Hypothalamus (tissue), 51 donors: ENCODE data around the gene TSPAN18.

Source experiments
- DNase-seq, 51 donors: peaks; one replicate each; lab custom pipeline; 2025; lab: John Stamatoyannopoulos, UW

TSPAN18 gene

GRCh38 chr11:44726283-44727113 is at the start of gene TSPAN18:
TSS of gene TSPAN18 (plus strand) at chr11:44726962. CDS start at chr11:44906417, 179,455 bp downstream.
- peak in 4 of 51 donors; percentile 4 to 17 (median 13) for DNase-seq

GRCh38 chr11:44680982-44681597 is 45.7 kb upstream of the TSPAN18 start:
- DNase-seq = no peak

- DNase-seq = no peak
Observed at GRCh38 chr11:44681698-44682097, 45.1 kb upstream of the TSPAN18 start.

- DNase-seq = no peak
Observed at GRCh38 chr11:44684859-44685281, 41.9 kb upstream of the TSPAN18 start.

- DNase-seq = no peak
Observed at GRCh38 chr11:44687388-44687787, 39.4 kb upstream of the TSPAN18 start.

GRCh38 chr11:44689265-44689664 is 37.5 kb upstream of the TSPAN18 start:
- no peak for DNase-seq

GRCh38 chr11:44690651-44691050 is 36.1 kb upstream of the TSPAN18 start:
- DNase-seq = no peak

GRCh38 chr11:44692460-44692859 is 34.3 kb upstream of the TSPAN18 start:
- DNase-seq = no peak

GRCh38 chr11:44693654-44694119 is 33.1 kb upstream of the TSPAN18 start:
- DNase-seq = no peak

- DNase-seq = no peak
Observed at GRCh38 chr11:44694443-44694842, 32.3 kb upstream of the TSPAN18 start.

GRCh38 chr11:44695169-44695833 is 31.5 kb upstream of the TSPAN18 start:
- DNase-seq = no peak

- DNase-seq = no peak
Observed at GRCh38 chr11:44698252-44698912, 28.4 kb upstream of the TSPAN18 start.

GRCh38 chr11:44699497-44700408 is 27.0 kb upstream of the TSPAN18 start:
- DNase-seq = no peak

- no peak for DNase-seq
Observed at GRCh38 chr11:44701276-44701675, 25.5 kb upstream of the TSPAN18 start.

GRCh38 chr11:44702889-44703288 is 23.9 kb upstream of the TSPAN18 start:
- DNase-seq = no peak

GRCh38 chr11:44707094-44707493 is 19.7 kb upstream of the TSPAN18 start:
- no peak for DNase-seq

- no peak for DNase-seq
Observed at GRCh38 chr11:44708009-44708408, 18.8 kb upstream of the TSPAN18 start.

- DNase-seq = no peak
Observed at GRCh38 chr11:44708523-44709280, 18.1 kb upstream of the TSPAN18 start.

GRCh38 chr11:44709281-44709562 is 17.5 kb upstream of the TSPAN18 start:
- no peak for DNase-seq
